ENCODE measurements around the gene HOXA7.

The HOXA7 gene

GRCh38 chr7:27149842-27150567, 6.5 kb downstream of the HOXA7 start:
- Histone ChIP-seq H3K9me3 (no peaks in the 10 kb centered on the region), H3K27ac (no peak overlapping the region), H3K4me3 (ENCODE audit: low read depth in 1 of 2, low read length in 1 of 2) (peak overlapping the region in 1 of 2 experiments; percentile 62), H3K27me3 (peaks cover 100% of the 10 kb centered on the region), H3K36me3 (no peaks in the 10 kb centered on the region), H3K4me1 (ENCODE audit: control insufficient read depth in 1 of 2, insufficient read depth in 1 of 2, low read depth in 1 of 2, low read length in 1 of 2) (peaks cover 34 to 44% of the 10 kb centered on the region in 2 experiments)
- TF ChIP-seq, protein P1, sequence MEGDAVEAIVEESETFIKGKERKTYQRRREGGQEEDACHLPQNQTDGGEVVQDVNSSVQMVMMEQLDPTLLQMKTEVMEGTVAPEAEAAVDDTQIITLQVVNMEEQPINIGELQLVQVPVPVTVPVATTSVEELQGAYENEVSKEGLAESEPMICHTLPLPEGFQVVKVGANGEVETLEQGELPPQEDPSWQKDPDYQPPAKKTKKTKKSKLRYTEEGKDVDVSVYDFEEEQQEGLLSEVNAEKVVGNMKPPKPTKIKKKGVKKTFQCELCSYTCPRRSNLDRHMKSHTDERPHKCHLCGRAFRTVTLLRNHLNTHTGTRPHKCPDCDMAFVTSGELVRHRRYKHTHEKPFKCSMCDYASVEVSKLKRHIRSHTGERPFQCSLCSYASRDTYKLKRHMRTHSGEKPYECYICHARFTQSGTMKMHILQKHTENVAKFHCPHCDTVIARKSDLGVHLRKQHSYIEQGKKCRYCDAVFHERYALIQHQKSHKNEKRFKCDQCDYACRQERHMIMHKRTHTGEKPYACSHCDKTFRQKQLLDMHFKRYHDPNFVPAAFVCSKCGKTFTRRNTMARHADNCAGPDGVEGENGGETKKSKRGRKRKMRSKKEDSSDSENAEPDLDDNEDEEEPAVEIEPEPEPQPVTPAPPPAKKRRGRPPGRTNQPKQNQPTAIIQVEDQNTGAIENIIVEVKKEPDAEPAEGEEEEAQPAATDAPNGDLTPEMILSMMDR (IDR thresholded peaks at IDR 0.05) = no peak

GRCh38 chr7:27148756-27149641, 7.5 kb downstream of the HOXA7 start:
- Histone ChIP-seq H3K27me3 (peaks cover 100% of the 10 kb centered on the region), H3K27ac (no peak overlapping the region), H3K4me3 (ENCODE audit: low read depth in 1 of 2, low read length in 1 of 2) (no peak overlapping the region), H3K9me3 (no peaks in the 10 kb centered on the region), H3K4me1 (ENCODE audit: control insufficient read depth in 1 of 2, insufficient read depth in 1 of 2, low read depth in 1 of 2, low read length in 1 of 2) (peaks cover 34 to 41% of the 10 kb centered on the region in 2 experiments), H3K36me3 (no peaks in the 10 kb centered on the region)
- TF ChIP-seq, protein P1 (IDR thresholded peaks at IDR 0.05) = no peak

DNA sequence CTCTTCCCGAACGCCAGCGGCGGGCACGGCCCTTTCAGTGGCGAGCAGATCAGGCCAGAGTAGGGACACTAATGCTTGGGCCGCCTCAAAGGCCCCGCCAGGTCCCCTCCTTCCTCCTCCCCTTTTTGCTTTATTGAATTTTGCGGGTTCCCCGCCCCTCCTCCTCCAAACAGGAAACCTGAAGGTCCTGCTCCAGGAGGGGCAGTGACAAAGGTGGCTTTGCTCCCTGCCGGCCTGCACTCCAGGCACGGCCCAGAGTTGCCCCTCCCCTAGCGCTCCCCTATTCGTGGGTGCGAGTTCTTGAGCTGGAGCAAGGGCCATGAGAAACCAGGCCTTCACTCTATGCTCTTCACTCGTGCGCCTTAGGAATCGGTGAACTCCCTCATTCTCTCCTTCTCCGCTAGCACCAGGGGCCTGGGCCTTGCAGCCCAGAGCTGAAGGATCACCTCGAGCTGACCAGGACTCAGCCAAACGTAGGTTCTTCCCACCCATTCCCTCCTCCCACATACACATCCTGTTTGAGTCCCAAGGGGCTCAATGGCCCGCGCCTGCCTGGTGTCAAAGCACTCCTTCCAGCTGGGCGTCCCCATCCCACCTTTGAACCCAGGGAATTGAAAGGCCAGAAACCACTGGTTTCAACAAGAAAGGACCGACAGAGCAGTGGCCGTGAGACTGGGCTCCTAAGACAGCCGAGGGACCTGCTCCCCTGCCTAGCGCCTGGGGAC, 8.3 kb downstream of the HOXA7 start:
- H3K4me3 ChIP-seq (ENCODE audit: low read depth in 1 of 2, low read length in 1 of 2) = peak overlapping the region in 1 of 2 experiments; percentile 35

GRCh38 chr7:27147199-27148030, 9.1 kb downstream of the HOXA7 start, which contains the start of gene HOXA6:
TSS of gene HOXA6 (minus strand) at chr7:27147774. CDS start at chr7:27147749, 25 bp downstream.
- Histone ChIP-seq H3K27ac (no peak within 1 kb of the TSS), H3K27me3 (peaks cover 95% of the 10 kb centered on the region), H3K4me3 (ENCODE audit: low read depth in 1 of 2, low read length in 1 of 2) (peak within 1 kb of the TSS in 1 of 2 experiments; percentile 35), H3K36me3 (no peaks in the 10 kb centered on the region), H3K4me1 (ENCODE audit: control insufficient read depth in 1 of 2, insufficient read depth in 1 of 2, low read depth in 1 of 2, low read length in 1 of 2) (peaks cover 31 to 36% of the 10 kb centered on the region in 2 experiments), H3K9me3 (no peaks in the 10 kb centered on the region)
- TF ChIP-seq, protein P1 (IDR thresholded peaks at IDR 0.05) = no peak

More for the DNA sequence above, 8.3 kb downstream of the HOXA7 start:
- TF ChIP-seq, protein P1 (IDR thresholded peaks at IDR 0.05) = no peak
- H3K9me3 ChIP-seq = no peaks in the 10 kb centered on the region
- H3K36me3 ChIP-seq = no peaks in the 10 kb centered on the region
- H3K27me3 ChIP-seq = peaks cover 97% of the 10 kb centered on the region
- peaks cover 34 to 41% of the 10 kb centered on the region in 2 experiments for H3K4me1 ChIP-seq (ENCODE audit: control insufficient read depth in 1 of 2, insufficient read depth in 1 of 2, low read depth in 1 of 2, low read length in 1 of 2)
- no peak overlapping the region for H3K27ac ChIP-seq
